HEK293 (cell line): Measurements from ENCODE around the gene CAPRIN2.

Source experiments
- CTCF ChIA-PET: fragments of 350-600 bp; formaldehyde crosslinking; extraction: SDS; loops from one replicate; lab custom pipeline; 2021; ENCODE audit warnings: antibody characterized with exemption; lab: Yijun Ruan, JAX
- POLR2A ChIA-PET: fragments of 300-600 bp; formaldehyde crosslinking; extraction: SDS; loops from one replicate; lab custom pipeline; 2020; ENCODE audit warnings: antibody characterized with exemption, inconsistent platforms; lab: Yijun Ruan, JAX
- H3K27ac ChIP-seq: fragments of 200-500 bp; sonication (Bioruptor generic); 2 replicates; pipeline ENCODE4 v1.5.1; 2014; ENCODE audit warnings: low read depth, low read length, control low read depth, inconsistent platforms; ENCODE audit errors: extremely low read depth
- H3K36me3 ChIP-seq, 2 experiments: fragments of 200-500 bp in 1 of 2; sonication (Bioruptor generic) in 1 of 2; 1 replicate in 1 of 2; 2 replicates in 1 of 2; pipeline ENCODE4 v1.5.1; 2014 to 2017; ENCODE audit warnings: inconsistent platforms in 2 of 2, low read length in 2 of 2; ENCODE audit not compliant: control insufficient read depth in 2 of 2, insufficient read depth in 1 of 2
- H3K4me1 ChIP-seq: fragments of 200-500 bp; sonication (Bioruptor generic); 2 replicates; pipeline ENCODE4 v1.5.1; 2014; ENCODE audit warnings: mild to moderate bottlenecking, low read length, inconsistent platforms; ENCODE audit not compliant: control insufficient read depth, insufficient read depth
- H3K4me3 ChIP-seq: 2 replicates; pipeline ENCODE4 v1.5.1; 2011; ENCODE audit warnings: low read depth, mild to moderate bottlenecking, control low read depth, low read length, moderate library complexity
- H3K9me3 ChIP-seq: fragments of 200-500 bp; sonication (Bioruptor generic); 2 replicates; pipeline ENCODE4 v1.5.1; 2014; ENCODE audit warnings: low read depth, low read length, inconsistent platforms; ENCODE audit not compliant: control insufficient read depth, insufficient read depth
- ATF2 ChIP-seq: fragments of 450-650 bp; formaldehyde crosslinking; IDR thresholded peaks from 2 replicates; pipeline ENCODE4 v1.5.1; 2016; ENCODE audit warnings: missing biosample characterization, missing genetic modification characterization, low read depth
- BCL6B ChIP-seq: fragments of 450-650 bp; formaldehyde crosslinking; IDR thresholded peaks from 2 replicates; pipeline ENCODE4 v1.5.1; 2017; ENCODE audit warnings: missing biosample characterization, missing genetic modification characterization
- FEZF1 ChIP-seq: fragments of 450-650 bp; formaldehyde crosslinking; IDR thresholded peaks from 2 replicates; pipeline ENCODE4 v1.5.1; 2016; ENCODE audit warnings: missing biosample characterization, missing genetic modification characterization
- GLIS2 ChIP-seq: fragments of 450-650 bp; formaldehyde crosslinking; IDR thresholded peaks from 2 replicates; pipeline ENCODE4 v1.5.1; 2016; ENCODE audit warnings: missing biosample characterization, missing genetic modification characterization
- KLF7 ChIP-seq: fragments of 450-650 bp; formaldehyde crosslinking; IDR thresholded peaks from 2 replicates; pipeline ENCODE4 v1.5.1; 2016; ENCODE audit warnings: missing biosample characterization, missing genetic modification characterization, borderline replicate concordance
- MZF1 ChIP-seq: fragments of 450-650 bp; formaldehyde crosslinking; IDR thresholded peaks from 2 replicates; pipeline ENCODE4 v1.5.1; 2017; ENCODE audit warnings: missing biosample characterization, missing genetic modification characterization, borderline replicate concordance
- SP3 ChIP-seq: fragments of 450-650 bp; formaldehyde crosslinking; IDR thresholded peaks from 2 replicates; pipeline ENCODE4 v1.5.1; 2016; ENCODE audit warnings: missing biosample characterization, missing genetic modification characterization
- SP7 ChIP-seq: fragments of 450-650 bp; formaldehyde crosslinking; IDR thresholded peaks from 2 replicates; pipeline ENCODE4 v1.5.1; 2016; ENCODE audit warnings: missing biosample characterization, missing genetic modification characterization
- YY2 ChIP-seq: fragments of 450-650 bp; formaldehyde crosslinking; IDR thresholded peaks from 2 replicates; pipeline ENCODE4 v1.5.1; 2016; ENCODE audit warnings: missing biosample characterization, missing genetic modification characterization
- ZBTB11 ChIP-seq: fragments of 450-650 bp; formaldehyde crosslinking; conservative IDR thresholded peaks from 2 replicates; pipeline ENCODE4 v1.5.1; 2016; ENCODE audit warnings: low read depth, missing biosample characterization, missing genetic modification characterization
- ZBTB48 ChIP-seq: fragments of 450-650 bp; formaldehyde crosslinking; IDR thresholded peaks from 2 replicates; pipeline ENCODE4 v1.5.1; 2016; ENCODE audit warnings: missing biosample characterization, missing genetic modification characterization
- ZBTB6 ChIP-seq: fragments of 450-650 bp; formaldehyde crosslinking; IDR thresholded peaks from 2 replicates; pipeline ENCODE4 v1.5.1; 2017; ENCODE audit warnings: missing biosample characterization, missing genetic modification characterization
- ZEB2 ChIP-seq: fragments of 450-650 bp; formaldehyde crosslinking; IDR thresholded peaks from 2 replicates; pipeline ENCODE4 v1.5.1; 2016; ENCODE audit warnings: missing biosample characterization, missing genetic modification characterization
- ZFP37 ChIP-seq: fragments of 450-650 bp; formaldehyde crosslinking; IDR thresholded peaks from 2 replicates; pipeline ENCODE4 v1.5.1; 2016; ENCODE audit warnings: missing biosample characterization, missing genetic modification characterization
- ZFP69B ChIP-seq: fragments of 450-650 bp; formaldehyde crosslinking; IDR thresholded peaks from 2 replicates; pipeline ENCODE4 v1.5.1; 2016; ENCODE audit warnings: missing biosample characterization, missing genetic modification characterization
- ZNF148 ChIP-seq: fragments of 450-650 bp; formaldehyde crosslinking; IDR thresholded peaks from 2 replicates; pipeline ENCODE4 v1.5.0; 2017; ENCODE audit warnings: missing biosample characterization, missing genetic modification characterization, borderline replicate concordance
- ZNF266 ChIP-seq: fragments of 450-650 bp; formaldehyde crosslinking; IDR thresholded peaks from 2 replicates; pipeline ENCODE4 v1.5.1; 2016; ENCODE audit warnings: missing biosample characterization, missing genetic modification characterization, low read depth
- ZNF341 ChIP-seq: fragments of 450-650 bp; formaldehyde crosslinking; IDR thresholded peaks from 2 replicates; pipeline ENCODE4; 2016; ENCODE audit warnings: low read depth, missing biosample characterization, missing genetic modification characterization
- ZNF423 ChIP-seq: fragments of 450-650 bp; formaldehyde crosslinking; IDR thresholded peaks from 2 replicates; pipeline ENCODE4 v1.5.1; 2016; ENCODE audit warnings: missing biosample characterization, missing genetic modification characterization
- ZNF561 ChIP-seq: fragments of 450-650 bp; IDR thresholded peaks from 2 replicates; pipeline ENCODE4 v1.5.1; 2018; ENCODE audit warnings: missing biosample characterization, missing genetic modification characterization, borderline replicate concordance
- ZNF580 ChIP-seq: fragments of 450-650 bp; formaldehyde crosslinking; IDR thresholded peaks from 2 replicates; pipeline ENCODE4 v1.5.1; 2016; ENCODE audit warnings: missing biosample characterization, missing genetic modification characterization
- ZNF776 ChIP-seq: fragments of 450-650 bp; formaldehyde crosslinking; IDR thresholded peaks from 2 replicates; pipeline ENCODE4 v1.5.0; 2017; ENCODE audit warnings: missing biosample characterization, missing genetic modification characterization, borderline replicate concordance
- ZNF837 ChIP-seq: fragments of 450-650 bp; formaldehyde crosslinking; IDR thresholded peaks from 2 replicates; pipeline ENCODE4 v1.5.1; 2016; ENCODE audit warnings: missing biosample characterization, missing genetic modification characterization
- ZSCAN30 ChIP-seq: fragments of 450-650 bp; IDR thresholded peaks from 2 replicates; pipeline ENCODE4 v1.5.1; 2018; ENCODE audit warnings: missing biosample characterization, mild to moderate bottlenecking, missing genetic modification characterization, moderate library complexity

CAPRIN2 gene

GRCh38 chr12:30796313-30796780 is 41.6 kb upstream of the CAPRIN2 start (continued):
- TF ChIP-seq ZBTB11 (0 out of 2 replicates have a peak, but pooled peaks have one; percentile 10), ZSCAN30 (tag by site-specific recombination) (peak; percentile 25; the same call in 1 of the 2 replicates), GLIS2 (tag by site-specific recombination) (peak; percentile 61; the same call in 1 of the 2 replicates), YY2 (tag by site-specific recombination) (no peak), SP7 (tag by site-specific recombination) (peak; percentile 19; the same call in 1 of the 2 replicates), ZFP37 (peak; percentile 51; the same call in 1 of the 2 replicates), ZBTB48 (tag by site-specific recombination) (peak; percentile 59; the same call in 1 of the 2 replicates), SP3 (tag by site-specific recombination) (0 out of 2 replicates have a peak, but pooled peaks have one; percentile 1), ZNF341 (tag by site-specific recombination) (peak; percentile 58), BCL6B (tag by site-specific recombination) (no peak), ZBTB6 (tag by site-specific recombination) (no peak; the same call in 1 of the 2 replicates), ZFP69B (peak; percentile 74)

- no peaks in the 10 kb centered on the region for H3K36me3 ChIP-seq
- H3K4me1 ChIP-seq: peaks cover 4% of the 10 kb centered on the region; the same call in 1 of the 2 replicates
- ChIA-PET POLR2A (interaction anchor here (0.6 to 2.9 kb wide), 7 partner anchors 30 to 1013 kb away, joined by 3 to 33 read pairs (median 4); partner anchors contain the start of genes CAPRIN2 and IPO8), CTCF (interaction anchor here (0.6 to 0.7 kb wide), 3 partner anchors 208 to 1478 kb away, joined by 3 to 7 read pairs (median 3); no protein-coding TSS in a partner anchor)
- H3K27ac ChIP-seq: peak overlapping the region; percentile 83
- H3K4me3 ChIP-seq: peak overlapping the region; percentile 58
- H3K9me3 ChIP-seq: no peaks in the 10 kb centered on the region
- TF ChIP-seq ZNF148 (tag by site-specific recombination): no peak
- no peak for TF ChIP-seq ZNF580 (tag by site-specific recombination)
- no peak for TF ChIP-seq ZEB2 (tag by site-specific recombination)
- TF ChIP-seq ZNF423 (tag by site-specific recombination): no peak
- no peak for TF ChIP-seq FEZF1 (tag by site-specific recombination)
- no peak for TF ChIP-seq ZNF776
- no peak; the same call in 1 of the 2 replicates for TF ChIP-seq ZNF266 (tag by site-specific recombination)
- TF ChIP-seq ATF2 (tag by site-specific recombination): no peak
- no peak for TF ChIP-seq ZNF837 (tag by site-specific recombination)
- TF ChIP-seq KLF7 (tag by site-specific recombination): no peak
- TF ChIP-seq ZNF561 (tag by site-specific recombination): no peak
- no peak for TF ChIP-seq MZF1 (tag by site-specific recombination)
These were observed 40.9 kb upstream of the CAPRIN2 start for GRCh38 chr12:30795410-30796312.
